ENCODE results near the gene ANKEF1. TPM values are rescaled to one million over a fixed set of nuclear protein-coding genes. Genes with fewer than 3 reads are reported as not detected.

Gene ANKEF1
- total and polyA plus RNA-seq, 3 donors from 2014 or later, result 14.4 to 52.1 (median 32.4) TPM

DNA sequence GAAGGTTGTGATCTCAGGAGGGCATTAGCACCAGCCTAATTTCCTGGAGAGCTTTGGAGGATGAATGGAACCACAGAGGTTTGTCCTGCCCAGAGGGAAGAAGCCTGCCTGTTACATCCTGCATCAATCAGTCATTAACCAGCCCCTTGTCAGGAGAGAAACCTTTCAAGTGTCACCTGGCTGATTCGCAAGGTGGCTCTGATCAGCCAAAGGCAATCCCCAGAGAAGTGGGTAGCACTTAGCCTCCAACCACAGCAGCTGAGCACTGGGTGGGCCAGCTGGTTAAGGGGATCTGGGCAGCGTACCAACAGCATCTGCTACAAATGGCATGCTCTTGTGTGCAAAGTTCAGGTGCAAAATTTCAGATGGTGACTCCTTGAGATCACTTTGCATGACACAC is 26.9 kb downstream of the ANKEF1 start:
- intact Hi-C loops (cut with DNase I; ENCODE audit: low total_unique reads), result no loop called here
- Histone ChIP-seq H3K9me3 (no peaks in the 10 kb centered on the region), H3K4me3 (no peak overlapping the region), H3K27ac (no peak overlapping the region), H3K4me1 (no peaks in the 10 kb centered on the region), H3K36me3 (ENCODE audit: low read depth, missing control alignments) (no peaks in the 10 kb centered on the region), H3K27me3 (no peaks in the 10 kb centered on the region)
- WGBS, 2 donors, result 69 to 91% methylated on average over 2 of the region's 2 CpGs
- TF ChIP-seq, protein P1, sequence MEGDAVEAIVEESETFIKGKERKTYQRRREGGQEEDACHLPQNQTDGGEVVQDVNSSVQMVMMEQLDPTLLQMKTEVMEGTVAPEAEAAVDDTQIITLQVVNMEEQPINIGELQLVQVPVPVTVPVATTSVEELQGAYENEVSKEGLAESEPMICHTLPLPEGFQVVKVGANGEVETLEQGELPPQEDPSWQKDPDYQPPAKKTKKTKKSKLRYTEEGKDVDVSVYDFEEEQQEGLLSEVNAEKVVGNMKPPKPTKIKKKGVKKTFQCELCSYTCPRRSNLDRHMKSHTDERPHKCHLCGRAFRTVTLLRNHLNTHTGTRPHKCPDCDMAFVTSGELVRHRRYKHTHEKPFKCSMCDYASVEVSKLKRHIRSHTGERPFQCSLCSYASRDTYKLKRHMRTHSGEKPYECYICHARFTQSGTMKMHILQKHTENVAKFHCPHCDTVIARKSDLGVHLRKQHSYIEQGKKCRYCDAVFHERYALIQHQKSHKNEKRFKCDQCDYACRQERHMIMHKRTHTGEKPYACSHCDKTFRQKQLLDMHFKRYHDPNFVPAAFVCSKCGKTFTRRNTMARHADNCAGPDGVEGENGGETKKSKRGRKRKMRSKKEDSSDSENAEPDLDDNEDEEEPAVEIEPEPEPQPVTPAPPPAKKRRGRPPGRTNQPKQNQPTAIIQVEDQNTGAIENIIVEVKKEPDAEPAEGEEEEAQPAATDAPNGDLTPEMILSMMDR (IDR thresholded peaks at IDR 0.05), result no peak
- TF ChIP-seq POLR2A (IDR thresholded peaks at IDR 0.05), result no peak
- DNase-seq, result no peak

DNA sequence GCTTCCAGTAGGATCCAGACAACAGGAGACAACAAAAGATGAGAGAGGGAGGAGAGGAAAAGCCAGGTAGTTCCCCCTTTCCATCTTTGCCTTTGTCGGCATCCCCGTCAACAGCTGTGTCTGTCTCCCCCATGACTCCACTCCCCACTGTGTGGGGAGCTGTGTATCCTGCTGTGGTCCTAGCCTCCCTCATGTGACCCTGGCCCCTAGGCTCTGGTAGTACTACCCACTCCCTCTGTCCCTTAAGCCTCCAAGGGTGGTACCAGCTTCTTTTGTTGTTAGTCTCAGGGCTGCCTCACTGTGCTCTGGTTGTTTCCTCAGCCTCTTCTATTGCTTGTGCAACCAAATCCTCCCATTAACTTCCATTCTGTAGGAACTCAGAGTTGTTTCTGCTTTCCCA is 28.7 kb downstream of the ANKEF1 start:
- H3K27ac ChIP-seq, result no peak overlapping the region
- H3K36me3 ChIP-seq (ENCODE audit: low read depth, missing control alignments), result no peaks in the 10 kb centered on the region
- no peak for TF ChIP-seq POLR2A (IDR thresholded peaks at IDR 0.05)
- TF ChIP-seq, protein P1 (IDR thresholded peaks at IDR 0.05), result no peak
- H3K27me3 ChIP-seq, result no peaks in the 10 kb centered on the region
- no peaks in the 10 kb centered on the region for H3K9me3 ChIP-seq
- 93 to 95% methylated on average over 2 of the region's 2 CpGs for WGBS, 2 donors
- H3K4me3 ChIP-seq, result no peak overlapping the region
- H3K4me1 ChIP-seq, result no peaks in the 10 kb centered on the region
- intact Hi-C loops (cut with DNase I; ENCODE audit: low total_unique reads), result no loop called here
- DNase-seq, result no peak

DNA sequence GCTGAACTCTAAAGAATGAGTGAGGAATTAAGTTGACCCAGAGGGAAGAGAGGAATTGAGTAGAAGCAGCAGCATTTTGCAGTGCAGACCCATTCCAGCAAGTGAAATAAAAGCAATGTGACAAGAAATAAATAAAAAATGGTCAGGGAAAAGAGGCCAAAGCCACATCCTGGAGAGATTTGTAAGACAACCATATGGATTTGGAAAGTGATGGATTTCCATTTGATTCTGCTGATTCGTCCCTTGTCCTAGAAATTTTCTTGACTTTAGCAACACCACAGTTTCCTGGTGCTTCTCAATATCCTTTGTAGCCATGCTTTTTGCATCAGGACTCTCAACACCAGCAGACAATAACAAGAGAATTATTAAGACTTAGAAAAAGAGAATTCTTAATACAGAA is 29.8 kb downstream of the ANKEF1 start:
- H3K4me3 ChIP-seq, result no peak overlapping the region
- no peaks in the 10 kb centered on the region for H3K36me3 ChIP-seq (ENCODE audit: low read depth, missing control alignments)
- TF ChIP-seq, protein P1 (IDR thresholded peaks at IDR 0.05), result no peak
- TF ChIP-seq POLR2A (IDR thresholded peaks at IDR 0.05), result no peak
- DNase-seq, result no peak
- no peaks in the 10 kb centered on the region for H3K4me1 ChIP-seq
- 91 to 93% methylated on average over 1 of the region's 1 CpG for WGBS, 2 donors
- intact Hi-C loops (cut with DNase I; ENCODE audit: low total_unique reads), result no loop called here
- no peaks in the 10 kb centered on the region for H3K9me3 ChIP-seq
- H3K27me3 ChIP-seq, result no peaks in the 10 kb centered on the region
- H3K27ac ChIP-seq, result no peak overlapping the region

DNA sequence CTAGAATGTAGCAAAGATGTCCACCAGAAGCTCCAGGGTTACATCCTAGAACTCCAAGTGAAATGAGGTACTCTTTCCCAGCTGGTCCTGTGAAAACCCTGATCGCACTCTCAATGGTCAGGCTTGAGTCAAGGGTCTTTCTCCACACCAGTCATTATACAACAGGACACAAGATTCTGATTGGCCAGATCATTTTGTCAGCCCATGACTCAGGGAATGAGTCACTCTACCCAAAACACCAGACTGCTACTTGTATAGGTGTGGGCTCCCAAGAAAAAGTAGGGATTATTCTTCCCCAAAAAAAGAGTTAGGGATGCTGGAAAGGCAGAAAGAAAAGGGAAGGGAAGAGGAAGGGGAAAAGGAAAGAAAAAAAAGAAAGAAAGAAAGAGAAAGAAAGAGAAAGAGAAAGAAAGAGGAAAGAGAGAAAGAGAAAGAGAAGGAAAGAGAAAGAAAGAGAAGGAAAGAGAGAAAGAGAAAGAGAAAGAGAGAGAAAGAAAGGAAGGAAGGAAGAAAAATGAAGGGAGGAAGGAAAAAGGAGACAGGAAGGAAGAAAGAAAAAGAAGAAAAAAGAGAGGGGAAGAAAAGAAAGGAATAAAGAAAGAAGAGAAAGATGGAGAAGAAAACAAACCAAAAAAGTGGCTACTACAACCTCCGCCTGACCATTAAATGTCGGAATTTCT is 30.5 kb downstream of the ANKEF1 start:
- Histone ChIP-seq H3K9me3 (no peaks in the 10 kb centered on the region), H3K36me3 (ENCODE audit: low read depth, missing control alignments) (no peaks in the 10 kb centered on the region), H3K27me3 (no peaks in the 10 kb centered on the region), H3K4me3 (no peak overlapping the region), H3K4me1 (no peaks in the 10 kb centered on the region), H3K27ac (no peak overlapping the region)
- intact Hi-C loops (cut with DNase I; ENCODE audit: low total_unique reads), result no loop called here
- 75 to 88% methylated on average over 3 of the region's 3 CpGs for WGBS, 2 donors
- TF ChIP-seq POLR2A (IDR thresholded peaks at IDR 0.05), result no peak
- TF ChIP-seq, protein P1 (IDR thresholded peaks at IDR 0.05), result no peak
- DNase-seq, result no peak

DNA sequence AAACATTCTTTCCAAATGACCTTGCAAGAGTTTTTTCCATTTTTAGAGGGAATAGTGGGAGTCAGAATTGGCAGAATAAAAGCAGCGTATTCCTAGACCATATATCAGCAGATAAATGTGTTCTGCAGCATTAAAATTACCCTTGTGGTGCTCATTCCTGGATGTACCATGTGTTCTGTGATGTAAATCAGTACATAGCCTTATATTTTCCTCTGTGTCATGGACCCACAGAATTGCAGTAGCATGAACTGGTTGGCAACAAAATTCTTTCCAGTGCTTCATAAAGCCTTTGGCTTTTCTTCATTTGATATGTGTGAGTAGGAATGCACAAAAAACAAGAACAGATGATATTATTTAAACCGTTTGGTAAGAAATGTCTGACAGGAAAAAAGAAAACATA is 32.5 kb downstream of the ANKEF1 start:
- Histone ChIP-seq H3K27ac (no peak overlapping the region), H3K9me3 (no peaks in the 10 kb centered on the region), H3K4me3 (no peak overlapping the region), H3K36me3 (ENCODE audit: low read depth, missing control alignments) (no peaks in the 10 kb centered on the region), H3K4me1 (no peaks in the 10 kb centered on the region), H3K27me3 (no peaks in the 10 kb centered on the region)
- 19 to 24% methylated on average over 2 of the region's 2 CpGs for WGBS, 2 donors
- no peak for DNase-seq
- intact Hi-C loops (cut with DNase I; ENCODE audit: low total_unique reads), result no loop called here
- TF ChIP-seq, protein P1 (IDR thresholded peaks at IDR 0.05), result no peak
- TF ChIP-seq POLR2A (IDR thresholded peaks at IDR 0.05), result no peak

Data from testis (tissue), 3 donors.